ENCODE data around the gene TMEM132A. TPM values are rescaled to one million over a fixed set of nuclear protein-coding genes. Genes with fewer than 3 reads are reported as not detected.

Gene TMEM132A
- total RNA-seq, 4 donors from 2014 or later: 1.8 to 7.0 (median 3.5) TPM

GRCh38 chr11:60952742-60953170 lies 28.5 kb downstream of the TMEM132A start:
- Histone ChIP-seq H3K36me3 (no peaks in the 10 kb centered on the region), H3K4me3 (peak overlapping the region; percentile 35 to 56 (median 44)), H3K9me3 (no peaks in the 10 kb centered on the region), H3K4me1 (peaks cover 0 to 35% (median 9%) of the 10 kb centered on the region in 4 donors), H3K27me3 (no peaks in the 10 kb centered on the region), H3K27ac (peak overlapping the region; percentile 80 to 87 (median 85))
- WGBS, 2 donors (ENCODE audit: low coverage in 1 of 2): 27 to 33% methylated on average over 1 to 3 of the region's 3 CpGs
- in situ Hi-C loops (cut with MboI; ENCODE audit: low pct_ligation_motif_present in 1 of 4, low pct_unique_long_range_greater_than_20kb in 1 of 4, low sequenced_read_pairs in 3 of 4) (no loop called here), intact Hi-C loops (cut with DNase I; ENCODE audit: low total_unique reads) (no loop called here)
- TF ChIP-seq POLR2A (IDR thresholded peaks at IDR 0.05): no peak
- TF ChIP-seq CTCF (IDR thresholded peaks at IDR 0.05): no peak
- no peak for TF ChIP-seq POLR2AphosphoS5 (IDR thresholded peaks at IDR 0.05)
- no peak for TF ChIP-seq EP300 (IDR thresholded peaks at IDR 0.05; ENCODE audit: low read depth)
- DNase-seq: no peak

DNA sequence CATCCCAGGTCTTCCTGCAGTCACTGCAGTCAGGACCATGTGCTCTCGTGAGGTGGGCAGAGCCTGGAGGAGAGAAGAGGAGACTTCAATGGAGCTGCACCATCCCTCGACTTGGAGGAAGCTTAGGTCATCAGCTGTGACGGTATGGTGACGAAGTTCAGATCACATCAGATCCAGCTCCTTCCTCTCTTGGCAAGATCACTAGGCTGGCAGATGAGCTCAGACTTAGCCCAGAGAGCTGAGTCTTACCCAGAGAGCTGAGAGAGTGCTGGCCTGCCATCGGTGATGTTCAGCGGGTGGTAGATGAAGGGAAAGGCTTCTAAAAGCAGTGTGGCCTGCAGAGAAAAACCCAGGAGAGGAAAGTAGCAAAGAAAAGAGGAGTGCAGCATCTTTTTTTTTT lies 29.5 kb downstream of the TMEM132A start:
- peaks cover 0 to 35% (median 9%) of the 10 kb centered on the region in 4 donors for H3K4me1 ChIP-seq
- H3K36me3 ChIP-seq: no peaks in the 10 kb centered on the region
- TF ChIP-seq POLR2AphosphoS5 (IDR thresholded peaks at IDR 0.05) (no peak), EP300 (IDR thresholded peaks at IDR 0.05; ENCODE audit: low read depth) (no peak), POLR2A (IDR thresholded peaks at IDR 0.05) (no peak), CTCF (IDR thresholded peaks at IDR 0.05) (no peak)
- WGBS, 2 donors (ENCODE audit: low coverage in 1 of 2): 74 to 80% methylated on average over 2 to 4 of the region's 6 CpGs
- H3K27ac ChIP-seq: peak overlapping the region in 2 of 4 donors; percentile 85
- H3K4me3 ChIP-seq: no peak overlapping the region
- H3K27me3 ChIP-seq: no peaks in the 10 kb centered on the region
- in situ Hi-C loops (cut with MboI; ENCODE audit: low pct_ligation_motif_present in 1 of 4, low pct_unique_long_range_greater_than_20kb in 1 of 4, low sequenced_read_pairs in 3 of 4): no loop called here
- intact Hi-C loops (cut with DNase I; ENCODE audit: low total_unique reads): no loop called here
- H3K9me3 ChIP-seq: no peaks in the 10 kb centered on the region
- no peak for DNase-seq

GRCh38 chr11:60954421-60954820 lies 30.2 kb downstream of the TMEM132A start:
- H3K27me3 ChIP-seq: no peaks in the 10 kb centered on the region
- no peaks in the 10 kb centered on the region for H3K36me3 ChIP-seq
- intact Hi-C loops (cut with DNase I; ENCODE audit: low total_unique reads) (no loop called here), in situ Hi-C loops (cut with MboI; ENCODE audit: low pct_ligation_motif_present in 1 of 4, low pct_unique_long_range_greater_than_20kb in 1 of 4, low sequenced_read_pairs in 3 of 4) (no loop called here)
- no peak for DNase-seq
- H3K4me1 ChIP-seq: peaks cover 0 to 32% (median 9%) of the 10 kb centered on the region in 4 donors
- no peak overlapping the region for H3K27ac ChIP-seq
- no peaks in the 10 kb centered on the region for H3K9me3 ChIP-seq
- no peak overlapping the region for H3K4me3 ChIP-seq
- TF ChIP-seq POLR2AphosphoS5 (IDR thresholded peaks at IDR 0.05): no peak
- TF ChIP-seq EP300 (IDR thresholded peaks at IDR 0.05; ENCODE audit: low read depth): no peak
- TF ChIP-seq POLR2A (IDR thresholded peaks at IDR 0.05): no peak
- TF ChIP-seq CTCF (IDR thresholded peaks at IDR 0.05): no peak
- 72 to 80% methylated on average over 1 to 5 of the region's 5 CpGs for WGBS, 2 donors (ENCODE audit: low coverage in 1 of 2)

DNA sequence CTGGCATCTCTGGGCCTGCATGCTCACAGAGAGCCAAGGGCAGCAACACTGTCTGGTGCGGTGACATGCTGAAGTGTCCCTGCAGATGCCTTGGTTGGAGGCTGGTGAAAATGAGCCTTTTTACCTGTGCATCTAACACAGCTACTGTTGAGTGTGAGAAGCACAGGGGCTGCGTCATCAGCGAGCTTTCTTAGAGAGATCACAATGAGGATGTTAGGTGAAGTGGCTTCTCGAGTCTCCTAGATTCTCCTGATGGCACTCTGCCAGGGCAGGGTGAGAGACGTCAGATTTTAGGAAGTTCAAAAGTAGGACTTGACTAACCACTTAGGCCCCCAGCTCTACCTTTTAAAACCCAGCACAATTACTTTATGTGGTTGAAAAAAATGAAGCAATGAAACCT lies 31.3 kb downstream of the TMEM132A start:
- DNase-seq: no peak
- no peaks in the 10 kb centered on the region for H3K36me3 ChIP-seq
- H3K9me3 ChIP-seq: no peaks in the 10 kb centered on the region
- WGBS, 2 donors (ENCODE audit: low coverage in 1 of 2): 51 to 53% methylated on average over 3 to 5 of the region's 5 CpGs
- H3K27ac ChIP-seq: no peak overlapping the region
- H3K4me1 ChIP-seq: peaks cover 0 to 21% (median 9%) of the 10 kb centered on the region in 4 donors
- intact Hi-C loops (cut with DNase I; ENCODE audit: low total_unique reads) (no loop called here), in situ Hi-C loops (cut with MboI; ENCODE audit: low pct_ligation_motif_present in 1 of 4, low pct_unique_long_range_greater_than_20kb in 1 of 4, low sequenced_read_pairs in 3 of 4) (no loop called here)
- no peaks in the 10 kb centered on the region for H3K27me3 ChIP-seq
- no peak overlapping the region for H3K4me3 ChIP-seq
- TF ChIP-seq EP300 (IDR thresholded peaks at IDR 0.05; ENCODE audit: low read depth) (no peak), POLR2AphosphoS5 (IDR thresholded peaks at IDR 0.05) (no peak), POLR2A (IDR thresholded peaks at IDR 0.05) (no peak), CTCF (IDR thresholded peaks at IDR 0.05) (no peak)

All from transverse colon (tissue), 4 donors.